Loucy (cell line): ENCODE measurements around the gene TBC1D12.

ENCODE experiments used
- H2AFZ ChIP-seq: fragments of 200-600 bp; sonication (generic); 2 replicates; pipeline ENCODE4 v1.6.0; 2016; ENCODE audit warnings: antibody characterized with exemption, mild to moderate bottlenecking, low read length, moderate library complexity
- H3F3A ChIP-seq: fragments of 200-600 bp; 2 replicates; pipeline ENCODE4 v1.6.0; 2016; ENCODE audit warnings: antibody characterized with exemption, low read depth, mild to moderate bottlenecking
- H3K27me3 ChIP-seq: fragments of 200-600 bp; sonication (generic); 2 replicates; pipeline ENCODE4 v1.6.1; 2014; ENCODE audit warnings: low read length, mild to moderate bottlenecking; ENCODE audit not compliant: insufficient read depth, poor library complexity, severe bottlenecking
- H3K36me3 ChIP-seq: fragments of 200-600 bp; sonication (generic); 2 replicates; pipeline ENCODE4 v1.6.1; 2016; ENCODE audit warnings: low read length; ENCODE audit not compliant: insufficient read depth
- H3K4me1 ChIP-seq: fragments of 200-600 bp; sonication (generic); 2 replicates; pipeline ENCODE4 v1.5.1; 2014; ENCODE audit warnings: low read length, mild to moderate bottlenecking; ENCODE audit not compliant: insufficient read depth, poor library complexity, severe bottlenecking
- H3K4me2 ChIP-seq: fragments of 200-600 bp; sonication (generic); 2 replicates; pipeline ENCODE4 v1.6.0; 2014; ENCODE audit warnings: antibody characterized with exemption, low read length, low read depth, mild to moderate bottlenecking; ENCODE audit not compliant: poor library complexity, severe bottlenecking
- H3K4me3 ChIP-seq: fragments of 200-600 bp; sonication (generic); 2 replicates; pipeline ENCODE4 v1.5.1; 2014; ENCODE audit warnings: low read length, mild to moderate bottlenecking, mixed read lengths; ENCODE audit not compliant: poor library complexity, severe bottlenecking
- H3K79me2 ChIP-seq: fragments of 200-600 bp; sonication (generic); 2 replicates; pipeline ENCODE4 v1.6.1; 2014; ENCODE audit warnings: low read length; ENCODE audit not compliant: insufficient read depth
- H3K9ac ChIP-seq: fragments of 200-600 bp; sonication (generic); 2 replicates; pipeline ENCODE4 v1.6.0; 2014; ENCODE audit warnings: mild to moderate bottlenecking, low read depth, low read length, moderate library complexity; ENCODE audit not compliant: poor library complexity, severe bottlenecking
- H3K9me2 ChIP-seq: fragments of 200-600 bp; sonication (generic); replicated peaks from 2 replicates; pipeline ENCODE4 v1.6.1; 2016; ENCODE audit warnings: low read depth, low read length, mixed read lengths
- H3K9me3 ChIP-seq: fragments of 200-600 bp; sonication (generic); 2 replicates; pipeline ENCODE4 v1.6.1; 2014; ENCODE audit warnings: mild to moderate bottlenecking, antibody characterized with exemption, low read length, low read depth; ENCODE audit not compliant: insufficient read depth
- H4K20me1 ChIP-seq: fragments of 200-600 bp; sonication (generic); 2 replicates; pipeline ENCODE4 v1.6.0; 2014; ENCODE audit warnings: antibody characterized with exemption, low read length, mild to moderate bottlenecking; ENCODE audit not compliant: insufficient read depth, poor library complexity, severe bottlenecking
- EZH2phosphoT487 ChIP-seq: fragments of 200-600 bp; IDR thresholded peaks from 2 replicates; pipeline ENCODE4 v1.6.1; 2018; ENCODE audit warnings: antibody characterized with exemption, mild to moderate bottlenecking, moderate library complexity, borderline replicate concordance
- TF ChIP-seq, protein P1 (sequence below): fragments of 200-600 bp; sonication (generic); conservative IDR thresholded peaks from 2 replicates; pipeline ENCODE4 v1.5.1; 2014; ENCODE audit warnings: mild to moderate bottlenecking, antibody characterized with exemption, low read length

TBC1D12 gene

GRCh38 chr10:94428766-94429707 lies 26.7 kb downstream of the TBC1D12 start:
- no peak overlapping the region for H3K4me2 ChIP-seq
- no peak for TF ChIP-seq EZH2phosphoT487
- TF ChIP-seq, protein P1, sequence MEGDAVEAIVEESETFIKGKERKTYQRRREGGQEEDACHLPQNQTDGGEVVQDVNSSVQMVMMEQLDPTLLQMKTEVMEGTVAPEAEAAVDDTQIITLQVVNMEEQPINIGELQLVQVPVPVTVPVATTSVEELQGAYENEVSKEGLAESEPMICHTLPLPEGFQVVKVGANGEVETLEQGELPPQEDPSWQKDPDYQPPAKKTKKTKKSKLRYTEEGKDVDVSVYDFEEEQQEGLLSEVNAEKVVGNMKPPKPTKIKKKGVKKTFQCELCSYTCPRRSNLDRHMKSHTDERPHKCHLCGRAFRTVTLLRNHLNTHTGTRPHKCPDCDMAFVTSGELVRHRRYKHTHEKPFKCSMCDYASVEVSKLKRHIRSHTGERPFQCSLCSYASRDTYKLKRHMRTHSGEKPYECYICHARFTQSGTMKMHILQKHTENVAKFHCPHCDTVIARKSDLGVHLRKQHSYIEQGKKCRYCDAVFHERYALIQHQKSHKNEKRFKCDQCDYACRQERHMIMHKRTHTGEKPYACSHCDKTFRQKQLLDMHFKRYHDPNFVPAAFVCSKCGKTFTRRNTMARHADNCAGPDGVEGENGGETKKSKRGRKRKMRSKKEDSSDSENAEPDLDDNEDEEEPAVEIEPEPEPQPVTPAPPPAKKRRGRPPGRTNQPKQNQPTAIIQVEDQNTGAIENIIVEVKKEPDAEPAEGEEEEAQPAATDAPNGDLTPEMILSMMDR = no peak
- H3K36me3 ChIP-seq = no peaks in the 10 kb centered on the region
- H3K9me3 ChIP-seq = no peaks in the 10 kb centered on the region; the same call in none of the 2 replicates
- H2AFZ ChIP-seq = no peak overlapping the region
- H3F3A ChIP-seq = no peaks in the 10 kb centered on the region
- H3K9me2 ChIP-seq = no peaks in the 10 kb centered on the region
- no peaks in the 10 kb centered on the region for H3K79me2 ChIP-seq
- H3K27me3 ChIP-seq = no peaks in the 10 kb centered on the region
- no peak overlapping the region for H3K4me3 ChIP-seq
- no peaks in the 10 kb centered on the region for H4K20me1 ChIP-seq
- H3K4me1 ChIP-seq = no peaks in the 10 kb centered on the region
- no peak overlapping the region for H3K9ac ChIP-seq

- no peak overlapping the region for H3K4me2 ChIP-seq
- no peak for TF ChIP-seq EZH2phosphoT487
- TF ChIP-seq, protein P1 = no peak
- no peaks in the 10 kb centered on the region for H3K79me2 ChIP-seq
- H3K4me1 ChIP-seq = no peaks in the 10 kb centered on the region
- no peaks in the 10 kb centered on the region for H3K9me2 ChIP-seq
- H3K4me3 ChIP-seq = no peak overlapping the region
- H3K9me3 ChIP-seq = no peaks in the 10 kb centered on the region; the same call in none of the 2 replicates
- H3F3A ChIP-seq = no peaks in the 10 kb centered on the region
- no peaks in the 10 kb centered on the region for H3K27me3 ChIP-seq
- no peaks in the 10 kb centered on the region for H3K36me3 ChIP-seq
- no peak overlapping the region for H3K9ac ChIP-seq
- no peak overlapping the region for H2AFZ ChIP-seq
- H4K20me1 ChIP-seq = no peaks in the 10 kb centered on the region
Measured at GRCh38 chr10:94430701-94431100, 28.4 kb downstream of the TBC1D12 start.

DNA sequence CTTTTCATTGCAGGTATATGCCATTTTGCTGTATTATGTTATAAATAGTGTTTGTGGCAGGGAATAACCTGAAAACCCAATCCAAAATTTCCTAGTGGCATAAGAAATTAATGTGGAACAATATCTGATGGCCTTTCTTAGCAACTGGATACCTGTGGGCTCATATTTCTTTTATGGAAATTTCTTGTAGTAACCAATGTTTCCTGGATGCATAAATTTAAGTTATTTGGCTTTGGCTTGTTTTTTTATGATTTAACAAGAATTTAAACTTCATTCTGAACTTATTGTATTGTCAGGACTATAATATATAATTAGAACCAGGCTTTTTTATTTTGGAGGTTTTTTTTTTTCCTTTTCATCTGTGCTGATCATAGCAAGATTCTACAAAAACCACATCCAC lies 30.1 kb downstream of the TBC1D12 start:
- Histone ChIP-seq H3K27me3 (no peaks in the 10 kb centered on the region), H3K36me3 (no peaks in the 10 kb centered on the region), H3K79me2 (no peaks in the 10 kb centered on the region), H3K9ac (no peak overlapping the region), H2AFZ (no peak overlapping the region), H3K4me2 (no peak overlapping the region), H4K20me1 (no peaks in the 10 kb centered on the region), H3K9me2 (no peaks in the 10 kb centered on the region), H3F3A (no peaks in the 10 kb centered on the region), H3K4me1 (no peaks in the 10 kb centered on the region), H3K4me3 (no peak overlapping the region), H3K9me3 (no peaks in the 10 kb centered on the region)
- TF ChIP-seq, protein P1 = no peak
- no peak for TF ChIP-seq EZH2phosphoT487
